Activated T-cell treated with anti-CD3 and anti-CD28 coated beads for 4 hours (primary cell): ENCODE results near the gene P2RX6.

Source experiments
- DNase-seq: peaks from one replicate; pipeline ENCODE4 v3.0.0-alpha.2; 2020

Gene P2RX6

DNA sequence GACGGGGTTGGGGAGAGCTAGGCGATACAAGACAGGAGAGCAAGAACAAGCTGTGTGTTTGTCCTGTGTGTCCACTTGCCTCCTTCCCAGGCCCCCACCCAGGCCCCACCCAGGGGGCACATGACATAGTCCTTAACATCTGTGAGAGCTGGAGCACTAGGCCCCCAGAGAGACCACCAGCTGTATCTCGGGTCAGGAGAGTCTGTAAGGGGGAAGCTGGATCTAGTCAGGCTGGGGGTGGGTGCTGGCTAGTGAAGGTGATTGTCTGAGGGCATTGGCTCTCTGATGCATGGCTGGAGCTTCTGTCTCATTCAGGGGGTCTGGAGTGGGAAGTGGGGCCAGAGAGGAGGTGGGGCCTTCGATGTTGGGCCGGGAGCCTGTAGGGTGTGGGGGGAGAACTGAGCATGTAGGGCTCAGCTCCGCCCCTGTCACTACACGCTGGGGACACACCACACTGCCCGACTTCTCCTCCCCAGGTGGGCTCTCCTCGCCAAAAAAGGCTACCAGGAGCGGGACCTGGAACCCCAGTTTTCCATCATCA is 571 bp downstream of the P2RX6 start:
- no peak for DNase-seq

DNA sequence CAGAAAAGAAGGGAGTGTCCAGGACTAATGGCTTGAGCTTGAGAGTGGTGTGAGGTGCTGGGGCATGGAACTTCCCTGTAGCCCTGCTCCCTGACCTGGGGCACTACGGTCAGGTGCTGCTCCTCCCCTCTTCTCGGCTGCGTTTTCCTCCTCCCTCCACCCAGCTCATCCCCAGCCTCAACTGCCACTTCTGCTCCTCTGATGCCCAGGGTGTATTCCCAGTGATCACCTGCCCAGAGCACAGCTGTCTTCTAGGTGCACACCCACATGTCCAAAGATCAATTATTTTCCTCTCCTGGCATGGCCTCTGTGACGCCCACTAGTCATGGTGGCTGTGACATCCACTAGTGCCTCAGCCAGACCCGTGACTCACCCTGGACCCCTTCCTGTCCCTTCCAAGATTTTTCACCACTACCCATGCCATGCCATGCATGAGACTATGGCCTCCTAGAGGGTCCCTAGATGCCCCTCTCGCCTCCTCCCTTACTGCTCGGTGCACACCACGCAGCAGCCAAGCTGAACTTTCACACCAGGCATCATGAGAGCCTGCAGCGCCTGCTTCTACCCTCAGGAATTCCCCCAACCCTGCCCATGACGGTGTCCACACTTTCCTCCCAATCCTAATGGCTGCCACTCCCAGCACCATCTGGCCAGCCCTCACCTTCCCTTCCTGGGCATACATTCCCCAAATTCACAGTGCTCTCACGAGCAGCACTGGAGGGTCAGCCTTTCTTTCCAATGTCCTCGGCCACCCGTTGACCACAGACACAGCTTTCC is 1.9 kb downstream of the P2RX6 start:
- no peak for DNase-seq

DNA sequence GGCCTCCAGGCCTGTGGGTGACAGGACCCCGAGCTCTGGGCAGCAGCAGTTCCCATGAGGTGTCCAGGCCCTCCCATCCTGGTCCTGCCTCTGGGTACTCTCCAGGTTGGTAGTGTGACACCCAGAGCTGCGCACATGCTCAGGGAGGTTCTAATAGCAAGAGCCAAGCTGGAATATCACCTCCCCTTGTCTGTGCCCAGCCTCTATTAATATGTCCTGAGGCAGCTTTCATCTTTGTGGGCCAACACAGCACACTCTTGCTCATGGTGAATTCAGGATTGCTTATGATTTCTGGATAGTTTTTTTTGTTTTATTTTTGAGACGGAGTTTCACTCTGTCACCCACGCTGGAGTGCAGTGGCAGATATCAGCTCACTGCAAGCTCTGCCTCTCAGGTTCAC is 3.3 kb downstream of the P2RX6 start:
- no peak for DNase-seq

DNA sequence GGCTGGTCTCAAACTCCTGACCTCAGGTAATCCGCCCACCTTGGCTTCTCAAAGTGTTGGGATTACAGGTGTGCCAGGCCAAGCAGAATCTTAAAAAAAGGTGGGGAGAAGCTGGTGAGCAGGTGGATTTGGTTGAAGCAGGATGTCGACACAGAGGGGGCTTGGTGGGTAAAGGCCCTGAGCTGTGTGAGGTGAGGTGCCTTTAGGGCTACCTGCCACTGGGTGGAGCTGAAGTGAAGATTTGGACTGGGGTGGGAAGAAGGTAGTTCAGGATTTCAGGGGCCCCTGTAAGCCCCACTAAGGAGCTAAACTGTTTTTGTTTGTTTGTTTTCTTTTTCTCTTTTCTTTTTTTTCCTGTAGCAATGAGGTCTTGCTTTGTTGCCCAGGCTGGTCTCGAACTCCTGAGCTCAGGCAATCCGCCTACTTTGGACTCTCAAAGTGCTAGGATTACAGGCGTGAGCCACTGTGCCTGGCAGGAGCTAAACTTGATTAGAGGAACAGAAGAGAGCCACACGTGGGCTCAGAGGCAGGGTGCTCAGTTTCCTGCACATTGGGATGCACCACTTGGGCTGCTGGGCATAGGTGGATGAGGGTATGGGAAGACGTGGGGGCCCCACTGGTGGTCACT is 6.0 kb downstream of the P2RX6 start:
- DNase-seq = no peak

DNA sequence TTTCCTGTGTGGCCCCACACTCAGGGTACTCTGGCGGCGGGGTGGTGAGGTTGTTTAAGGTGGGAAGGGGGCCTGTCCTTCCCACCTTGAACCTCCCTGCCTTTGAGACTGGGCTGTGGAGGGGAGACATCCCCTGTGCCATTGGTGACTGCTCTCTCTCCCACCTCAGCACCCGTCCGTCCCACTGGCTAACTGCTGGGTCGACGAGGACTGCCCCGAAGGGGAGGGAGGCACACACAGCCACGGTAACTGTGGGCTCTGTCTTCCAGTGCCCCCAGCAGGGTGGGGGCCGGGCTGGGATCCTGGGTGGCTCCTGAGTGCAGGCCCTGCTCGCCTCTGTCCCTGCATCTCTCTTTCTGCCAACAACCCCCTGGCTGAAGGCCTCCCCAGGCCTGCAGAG is 7.5 kb downstream of the P2RX6 start:
- no peak for DNase-seq

DNA sequence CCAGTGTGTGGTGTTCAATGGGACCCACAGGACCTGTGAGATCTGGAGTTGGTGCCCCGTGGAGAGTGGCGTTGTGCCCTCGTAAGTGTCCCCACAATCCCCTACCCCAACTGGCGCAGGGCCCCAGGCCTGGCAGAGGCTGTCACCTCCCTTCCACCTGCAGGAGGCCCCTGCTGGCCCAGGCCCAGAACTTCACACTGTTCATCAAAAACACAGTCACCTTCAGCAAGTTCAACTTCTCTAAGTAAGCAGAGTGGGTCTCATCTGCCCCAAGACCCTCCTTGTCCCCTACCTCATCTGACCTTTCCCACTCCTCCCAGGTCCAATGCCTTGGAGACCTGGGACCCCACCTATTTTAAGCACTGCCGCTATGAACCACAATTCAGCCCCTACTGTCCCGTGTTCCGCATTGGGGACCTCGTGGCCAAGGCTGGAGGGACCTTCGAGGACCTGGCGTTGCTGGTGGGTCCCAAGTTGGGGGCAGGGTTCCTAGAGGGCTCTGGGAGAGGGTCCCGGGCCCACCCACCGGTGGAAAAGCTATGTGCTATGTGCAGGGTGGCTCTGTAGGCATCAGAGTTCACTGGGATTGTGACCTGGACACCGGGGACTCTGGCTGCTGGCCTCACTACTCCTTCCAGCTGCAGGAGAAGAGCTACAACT is 8.1 kb downstream of the P2RX6 start:
- no peak for DNase-seq

DNA sequence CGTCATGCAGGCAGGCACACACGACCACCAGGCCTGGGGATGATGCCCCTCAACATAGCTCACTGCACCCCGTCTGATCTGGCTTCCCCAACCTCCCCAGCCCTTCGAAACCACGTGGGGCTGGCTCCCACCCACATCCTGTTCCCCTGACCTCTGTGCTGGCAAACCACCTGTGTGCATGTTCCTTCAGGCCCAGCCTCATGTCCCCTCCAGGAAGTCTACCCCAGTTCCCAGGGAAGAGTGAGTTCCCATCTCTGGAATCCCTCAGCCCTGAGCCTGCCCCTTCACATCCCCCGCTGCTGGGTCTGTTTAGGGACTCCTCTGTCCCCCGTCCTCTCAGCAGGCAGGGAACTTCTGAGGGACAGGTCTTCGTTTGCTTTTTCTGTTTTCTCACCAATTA is 10.3 kb downstream of the P2RX6 start:
- no peak for DNase-seq

DNA sequence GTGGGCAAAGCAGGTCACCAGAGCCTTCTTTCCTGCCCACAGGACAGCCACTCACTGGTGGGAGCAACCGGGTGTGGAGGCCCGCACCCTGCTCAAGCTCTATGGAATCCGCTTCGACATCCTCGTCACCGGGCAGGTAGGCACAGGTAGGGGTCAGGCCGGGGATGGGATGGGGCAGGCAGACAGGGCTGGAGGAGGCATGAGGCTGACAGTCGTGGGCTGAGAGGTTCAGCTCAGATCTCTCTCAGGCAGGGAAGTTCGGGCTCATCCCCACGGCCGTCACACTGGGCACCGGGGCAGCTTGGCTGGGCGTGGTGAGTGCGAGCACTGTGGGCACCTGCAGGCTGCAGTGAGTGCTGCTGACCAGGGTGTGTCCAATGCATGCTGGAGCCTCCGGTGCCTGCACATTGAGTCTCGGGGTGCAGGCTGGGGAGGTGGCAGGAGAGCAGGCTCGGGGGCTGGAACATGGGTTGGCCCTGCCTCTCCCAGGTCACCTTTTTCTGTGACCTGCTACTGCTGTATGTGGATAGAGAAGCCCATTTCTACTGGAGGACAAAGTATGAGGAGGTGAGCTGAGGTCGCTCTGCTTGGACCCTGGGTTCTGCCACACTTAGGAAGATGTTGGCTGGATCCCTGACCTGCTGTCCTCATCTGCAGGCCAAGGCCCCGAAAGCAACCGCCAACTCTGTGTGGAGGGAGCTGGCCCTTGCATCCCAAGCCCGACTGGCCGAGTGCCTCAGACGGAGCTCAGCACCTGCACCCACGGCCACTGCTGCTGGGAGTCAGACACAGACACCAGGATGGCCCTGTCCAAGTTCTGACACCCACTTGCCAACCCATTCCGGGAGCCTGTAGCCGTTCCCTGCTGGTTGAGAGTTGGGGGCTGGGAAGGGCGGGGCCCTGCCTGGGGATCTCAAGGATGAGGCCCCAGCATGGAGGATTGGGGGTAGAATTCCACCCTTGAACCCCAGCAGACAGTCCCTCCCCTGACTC is 11.1 kb downstream of the P2RX6 start:
- DNase-seq = no peak

DNA sequence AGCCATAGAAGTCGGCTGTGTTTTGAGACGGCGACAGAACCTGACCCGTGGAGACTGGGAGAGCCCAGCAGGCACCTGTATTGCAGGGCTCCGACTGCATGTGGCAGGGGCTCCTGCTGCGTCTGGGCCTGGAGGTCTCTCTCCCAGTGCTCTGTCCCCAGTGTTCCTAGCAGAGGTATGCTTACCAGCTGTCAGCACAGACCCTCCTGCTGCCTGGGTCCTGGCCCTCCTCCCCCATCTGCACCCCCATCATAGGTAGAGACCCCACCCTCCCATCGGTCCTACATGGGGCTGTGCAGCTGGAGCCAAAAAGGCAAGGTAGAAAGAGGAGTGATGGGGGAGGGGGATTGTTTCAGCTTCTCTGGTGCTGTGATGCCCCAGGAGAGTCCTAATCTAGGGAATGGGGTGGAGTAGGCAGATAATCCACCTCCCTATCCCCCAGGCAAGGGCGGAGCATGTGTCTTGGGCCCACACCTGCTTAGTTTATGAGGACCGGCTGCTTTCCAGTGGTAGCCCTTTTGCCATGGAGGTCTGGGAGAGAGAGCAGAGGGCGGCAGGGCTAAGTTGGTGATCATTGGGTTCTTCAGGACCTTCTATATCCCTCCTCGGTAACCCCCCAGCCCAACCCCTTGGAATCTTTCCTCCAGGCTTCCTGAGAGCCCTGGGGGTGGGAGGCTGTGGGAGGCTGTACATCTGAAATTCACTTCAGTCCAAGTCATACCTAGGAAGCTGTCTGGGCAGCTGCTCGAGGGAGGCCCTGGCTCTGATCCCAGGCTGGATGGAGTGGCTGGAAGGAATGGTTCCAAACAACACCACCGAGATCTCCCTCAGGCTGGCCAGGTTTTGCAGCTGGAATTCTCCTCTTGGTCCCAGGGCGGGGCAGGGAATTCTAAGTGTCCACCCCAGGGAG is 12.1 kb downstream of the P2RX6 start:
- DNase-seq = no peak

DNA sequence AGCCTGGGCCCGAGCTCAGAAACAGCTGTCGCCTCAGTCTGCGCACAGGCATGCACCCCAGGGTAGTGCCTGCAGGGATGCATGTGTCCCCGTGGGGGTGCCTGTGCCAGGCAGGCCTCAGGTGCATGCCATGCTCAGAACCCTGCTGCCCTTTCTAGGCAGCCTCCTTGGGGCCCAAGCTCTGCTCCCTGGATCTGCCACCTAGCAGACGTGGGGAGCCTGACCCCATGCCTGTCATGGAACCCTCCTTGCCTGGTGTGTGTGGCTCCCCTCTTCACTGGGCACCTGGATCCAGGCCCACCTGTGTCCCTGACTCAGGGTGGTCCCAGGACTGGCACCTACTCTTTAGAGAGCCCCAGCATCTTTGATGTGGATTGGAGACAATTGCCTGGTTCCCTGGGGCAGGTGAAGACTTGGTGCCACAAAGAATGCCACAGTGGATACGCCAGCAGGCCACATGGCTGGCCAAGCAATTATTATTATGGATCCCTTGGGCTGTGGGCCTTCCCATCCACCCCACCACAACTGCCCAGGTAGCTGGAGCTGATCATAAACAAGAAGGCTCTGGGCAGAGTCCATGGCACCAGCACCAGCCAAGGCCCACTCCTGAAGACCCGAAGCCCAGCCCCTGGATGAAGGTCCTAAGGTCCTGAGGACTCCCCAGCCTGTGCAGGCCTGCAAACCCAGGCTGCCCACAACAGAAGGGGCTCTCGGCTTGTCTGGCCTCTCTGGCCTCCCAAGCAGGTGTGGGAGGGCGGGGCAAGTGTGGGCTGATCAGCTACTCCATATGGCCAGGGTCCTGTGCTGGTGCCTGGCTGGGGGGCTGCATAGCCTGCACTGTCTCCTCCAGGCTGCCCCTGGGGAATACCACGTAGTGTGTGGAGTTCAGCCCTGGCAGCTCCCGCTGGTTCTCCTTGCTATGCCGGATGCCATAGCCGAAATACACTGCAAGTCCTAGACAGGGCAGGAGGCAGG is 13.6 kb downstream of the P2RX6 start:
- no peak for DNase-seq

DNA sequence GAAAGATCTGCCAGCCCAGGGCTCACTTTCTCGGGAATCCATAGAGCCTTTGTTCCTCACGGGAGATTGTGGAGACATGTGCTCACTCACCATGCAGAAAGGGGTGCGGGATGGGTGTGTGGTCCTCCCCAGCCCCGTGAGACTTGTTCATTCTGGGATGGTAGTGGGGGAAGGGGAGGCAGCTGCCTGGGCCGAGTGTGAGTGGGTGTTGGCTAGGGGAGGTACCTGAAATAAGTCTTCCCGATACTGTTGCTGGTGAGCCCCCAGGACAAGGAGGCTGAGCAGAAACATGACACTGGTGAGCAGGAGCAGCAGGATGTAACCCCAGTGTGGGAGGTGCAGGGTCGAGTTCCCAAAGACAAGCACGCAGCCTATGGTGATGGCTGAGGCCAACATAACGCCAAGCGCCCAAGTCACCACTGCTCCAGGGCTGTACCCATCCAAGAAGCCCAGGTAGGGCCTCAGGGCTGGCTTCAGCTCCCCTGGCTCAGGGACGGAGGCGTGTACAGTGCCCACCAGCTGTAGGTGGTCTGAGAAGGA is 14.6 kb downstream of the P2RX6 start:
- no peak for DNase-seq

DNA sequence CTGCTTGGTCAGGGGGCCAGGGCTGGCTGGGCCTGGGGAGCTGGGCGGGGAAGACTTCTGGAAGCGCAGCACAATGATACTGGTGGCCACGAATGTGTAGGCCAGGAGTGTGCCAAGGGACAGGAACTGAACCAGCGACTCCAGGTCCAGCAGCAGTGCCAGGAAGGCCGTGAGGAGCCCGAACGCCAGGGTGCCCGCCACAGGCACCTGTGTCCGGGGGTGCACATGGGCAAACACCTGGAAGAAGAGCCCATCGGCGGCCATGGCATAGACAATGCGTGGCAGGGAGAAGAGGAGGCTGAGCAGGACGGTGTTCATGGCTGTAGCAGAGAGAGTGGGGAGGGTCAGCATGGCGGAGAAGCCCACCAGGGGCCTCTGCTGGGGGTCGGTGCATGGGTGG is 15.1 kb downstream of the P2RX6 start:
- DNase-seq = no peak

DNA sequence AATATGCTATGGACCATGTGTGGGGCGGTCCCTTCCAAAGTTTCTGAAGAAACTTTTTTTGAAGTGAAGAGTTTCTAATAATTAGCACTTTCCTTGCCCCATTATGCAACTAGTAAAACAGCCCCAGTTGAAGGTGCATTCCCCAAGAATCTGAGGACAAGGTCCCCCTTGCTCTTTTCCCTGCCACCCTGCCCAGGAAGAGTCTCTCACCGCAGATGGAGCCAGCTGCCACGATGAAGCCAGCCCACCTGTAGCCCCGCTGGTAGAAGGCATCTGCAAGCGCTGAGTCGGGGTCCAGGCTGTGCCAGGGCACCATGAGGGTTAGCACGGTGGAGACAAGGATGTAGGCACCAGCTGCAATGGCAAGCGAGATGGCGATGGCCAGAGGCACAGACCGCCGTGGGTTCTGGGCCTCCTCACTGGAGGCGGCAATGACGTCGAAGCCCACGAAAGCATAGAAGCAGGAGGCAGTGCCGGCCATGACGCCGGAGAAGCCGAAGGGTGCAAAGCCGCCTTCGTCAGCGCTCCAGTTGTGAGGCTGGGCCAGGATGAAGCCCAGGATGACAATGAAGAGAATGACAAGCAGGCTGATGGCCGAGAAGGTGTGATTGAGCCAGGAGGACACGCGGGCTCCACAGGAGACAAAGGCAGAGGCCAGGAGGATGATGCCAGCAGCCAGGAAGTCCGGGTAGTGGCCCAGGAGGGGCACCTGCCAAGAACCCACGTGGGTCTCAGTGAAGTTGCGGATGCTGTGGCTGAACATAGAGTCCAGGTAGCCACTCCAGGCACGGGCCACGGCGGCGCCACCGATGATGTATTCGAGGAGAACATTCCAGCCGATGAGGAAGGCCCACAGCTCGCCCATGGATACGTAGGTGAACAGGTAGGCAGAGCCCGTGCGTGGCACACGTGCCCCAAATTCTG is 15.9 kb downstream of the P2RX6 start:
- DNase-seq = no peak

DNA sequence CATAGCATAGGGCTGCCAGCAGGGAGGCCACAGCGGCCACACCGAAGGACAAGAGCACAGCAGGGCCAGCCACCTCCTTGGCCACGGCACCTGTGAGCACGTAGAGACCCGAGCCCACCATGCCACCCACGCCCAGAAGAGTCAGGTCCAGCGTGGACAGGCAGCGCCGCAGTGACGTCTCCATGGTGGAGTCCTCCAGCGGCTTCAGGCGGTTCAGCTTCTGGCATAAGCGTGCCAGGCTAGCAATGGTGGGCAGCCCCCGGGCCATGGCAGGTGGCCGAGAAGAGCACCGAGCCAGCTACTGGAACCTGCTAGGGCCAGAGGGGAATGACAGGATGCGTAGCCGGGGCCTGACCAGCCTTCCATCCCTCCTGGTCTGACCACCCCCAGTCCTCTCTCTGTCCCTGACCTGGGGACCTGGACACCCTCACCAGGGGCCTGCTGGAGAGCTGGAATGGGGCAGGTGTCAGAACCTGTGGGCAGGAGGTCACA is 16.6 kb downstream of the P2RX6 start:
- no peak for DNase-seq

DNA sequence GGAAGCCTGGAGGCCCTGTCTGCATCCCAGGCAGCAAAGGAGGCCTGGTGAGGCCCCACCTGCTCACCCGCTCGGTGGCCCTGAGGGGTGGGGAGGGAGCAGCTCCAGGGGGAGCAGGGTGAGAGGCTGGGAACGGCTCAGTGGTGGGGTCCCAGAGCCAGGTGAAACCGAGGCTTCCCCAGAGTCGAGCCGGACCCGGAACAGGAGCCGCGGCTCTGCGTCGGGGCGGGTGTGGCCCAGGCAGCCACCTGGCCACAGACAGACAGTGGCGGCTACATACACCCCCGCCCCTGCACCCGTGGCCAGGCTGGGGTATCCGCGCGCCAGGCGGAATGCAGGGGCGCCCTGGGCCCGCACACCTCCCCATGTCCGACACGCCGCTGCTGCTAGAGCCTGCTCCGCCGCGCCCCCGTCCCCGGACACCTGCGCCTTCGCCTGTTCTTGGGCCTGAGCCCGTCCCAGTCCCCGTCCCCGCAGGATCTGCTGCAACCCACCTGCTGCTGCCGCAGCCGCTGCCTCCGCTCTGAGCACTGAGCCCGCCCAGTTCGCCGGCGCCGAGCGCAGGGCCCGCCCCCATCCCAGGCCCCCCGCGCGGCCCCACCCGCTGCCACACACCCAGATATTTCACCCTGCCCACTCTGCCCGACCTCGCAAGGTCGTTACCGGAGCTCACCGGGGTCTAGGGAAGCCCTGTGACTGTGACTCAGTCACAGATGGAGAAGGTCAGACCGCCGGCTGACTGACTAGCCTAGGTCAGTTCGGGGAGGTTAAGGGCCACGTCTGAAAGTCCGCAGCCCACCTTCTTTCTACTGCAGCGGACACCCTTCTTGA is 17.3 kb downstream of the P2RX6 start, which contains the start of gene SLC7A4:
SLC7A4 (minus strand) TSS at position 525 of the 831 bp plus-strand sequence. CDS start 749 bp downstream, outside the sequence.
- no peak for DNase-seq

DNA sequence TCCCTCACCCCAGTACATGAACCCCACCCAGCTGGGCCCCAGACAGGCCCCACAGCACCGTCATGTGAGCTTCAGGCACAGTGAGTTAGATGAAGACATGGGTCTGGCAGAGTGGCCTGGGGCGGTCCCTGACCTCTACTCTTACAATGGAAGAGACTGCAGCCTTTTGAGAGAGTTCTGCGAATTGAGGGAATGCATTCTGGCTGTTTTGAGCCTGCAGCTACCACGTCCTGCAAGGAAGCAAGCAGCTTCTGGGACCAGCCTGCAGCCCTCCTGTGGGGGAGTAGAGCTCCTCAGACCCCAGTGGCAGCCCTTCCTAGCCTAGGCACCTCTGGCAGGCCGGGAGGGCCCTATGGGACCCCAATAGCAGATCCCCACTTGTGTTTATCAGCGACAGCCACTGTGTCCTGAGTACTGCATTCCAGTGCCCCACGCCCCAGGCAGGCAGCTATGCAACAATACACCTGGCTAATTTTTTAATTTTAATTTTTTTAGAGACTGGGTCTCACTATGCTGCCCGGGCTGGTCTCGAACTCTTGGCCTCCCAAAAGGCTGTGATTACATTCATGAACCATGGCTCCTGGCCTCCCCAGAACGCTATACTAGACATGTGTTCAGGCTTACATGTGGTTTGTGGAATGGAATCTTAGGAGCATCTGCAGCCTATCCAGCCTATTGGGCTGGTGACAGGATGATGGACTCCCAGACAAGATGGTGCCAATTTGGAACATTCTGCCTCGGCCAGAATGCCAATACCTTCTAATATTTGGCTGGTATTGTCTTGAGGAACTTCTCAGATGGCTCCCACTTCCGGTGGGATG is 18.1 kb downstream of the P2RX6 start:
- no peak for DNase-seq

DNA sequence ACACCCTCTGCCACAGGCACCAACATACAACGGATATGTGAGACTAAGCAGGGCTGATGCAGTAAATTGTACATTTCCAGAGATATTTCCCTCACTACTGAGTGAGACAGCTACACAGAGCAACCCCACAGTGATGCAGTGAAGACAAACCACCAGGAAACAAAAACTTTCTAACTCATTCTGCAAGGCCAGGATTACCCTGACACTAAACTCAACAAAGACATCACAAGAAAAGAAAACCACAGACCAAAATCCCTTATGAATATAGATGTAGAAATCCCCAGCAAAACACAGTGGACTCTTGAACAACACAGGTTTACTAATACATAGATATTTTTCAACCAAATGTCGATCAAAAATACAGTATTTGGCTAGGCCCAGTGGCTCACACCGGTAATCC is 18.9 kb downstream of the P2RX6 start:
- no peak for DNase-seq
